Neural progenitor cell (in vitro differentiated cells): Measurements from ENCODE around the gene RNF126. TPM values are rescaled to one million over a fixed set of nuclear protein-coding genes. Genes with fewer than 3 reads are reported as not detected.

ENCODE experiments used
- DNase-seq: peaks from one replicate; pipeline ENCODE4 v3.0.0-alpha.2; 2016; ENCODE audit warnings: low spot score
- H2AFZ ChIP-seq: fragments of 200-600 bp; sonication (generic); replicated peaks from 2 replicates; pipeline ENCODE4 v1.6.1; 2016; ENCODE audit warnings: antibody characterized with exemption
- H3F3A ChIP-seq: fragments of 200-600 bp; sonication (generic); 2 replicates; pipeline ENCODE4 v1.6.1; 2016; ENCODE audit warnings: antibody characterized with exemption, low read depth
- H3K27ac ChIP-seq: fragments of 200-600 bp; sonication (generic); 2 replicates; pipeline ENCODE4 v1.5.1; 2016; ENCODE audit warnings: mild to moderate bottlenecking
- H3K27me3 ChIP-seq: fragments of 200-600 bp; sonication (generic); 2 replicates; pipeline ENCODE4 v1.6.1; 2016; ENCODE audit warnings: mild to moderate bottlenecking, moderate library complexity
- H3K36me3 ChIP-seq: fragments of 200-600 bp; sonication (generic); 2 replicates; pipeline ENCODE4 v1.5.1; 2016
- H3K4me1 ChIP-seq: fragments of 200-600 bp; sonication (generic); 2 replicates; pipeline ENCODE4 v1.6.1; 2016; ENCODE audit warnings: mixed run types
- H3K4me2 ChIP-seq: fragments of 200-600 bp; sonication (generic); 2 replicates; pipeline ENCODE4 v1.6.1; 2016
- H3K4me3 ChIP-seq: fragments of 200-600 bp; sonication (generic); 2 replicates; pipeline ENCODE4 v1.5.1; 2016
- H3K79me2 ChIP-seq: fragments of 200-600 bp; sonication (generic); 2 replicates; pipeline ENCODE4 v1.6.1; 2016; ENCODE audit warnings: low read depth
- H3K9ac ChIP-seq: fragments of 200-600 bp; sonication (generic); 2 replicates; pipeline ENCODE4 v1.6.1; 2016
- H3K9me3 ChIP-seq: fragments of 200-600 bp; sonication (generic); 2 replicates; pipeline ENCODE4 v1.5.1; 2016; ENCODE audit warnings: low read depth
- H4K20me1 ChIP-seq: fragments of 200-600 bp; sonication (generic); 2 replicates; pipeline ENCODE4 v1.6.1; 2016; ENCODE audit warnings: low read depth
- H3K27ac Mint-ChIP-seq: 3 replicates; pipeline ENCODE4 v1.8.0; 2021; ENCODE audit warnings: mixed read lengths
- H3K27me3 Mint-ChIP-seq: 2 replicates; pipeline ENCODE4 v1.8.0; 2022; ENCODE audit warnings: low read depth, mild to moderate bottlenecking, inconsistent platforms, moderate library complexity, mixed read lengths; ENCODE audit not compliant: insufficient read depth
- H3K36me3 Mint-ChIP-seq: 3 replicates; pipeline ENCODE4 v1.8.0; 2021; ENCODE audit warnings: mixed read lengths
- H3K4me1 Mint-ChIP-seq: 3 replicates; pipeline ENCODE4 v1.8.0; 2021; ENCODE audit warnings: mixed read lengths
- H3K4me3 Mint-ChIP-seq: 3 replicates; pipeline ENCODE4 v1.8.0; 2021; ENCODE audit warnings: mild to moderate bottlenecking, moderate library complexity, mixed read lengths
- H3K9me3 Mint-ChIP-seq: 3 replicates; pipeline ENCODE4 v1.8.0; 2020; ENCODE audit warnings: mixed read lengths
- EZH2 ChIP-seq: fragments of 200-600 bp; sonication (generic); IDR thresholded peaks from 2 replicates; pipeline ENCODE4 v1.6.1; 2017; ENCODE audit warnings: antibody characterized with exemption, mild to moderate bottlenecking, moderate library complexity
- EZH2phosphoT487 ChIP-seq: fragments of 200-600 bp; sonication (generic); IDR thresholded peaks from 2 replicates; pipeline ENCODE4 v1.6.1; 2017; ENCODE audit warnings: antibody characterized with exemption
- total RNA-seq: library from RNA; depleted of rRNA; stranded (reverse); fragments of >200 nt; gene quantifications from 2 replicates; pipeline ENCODE4 v1.2.3, GENCODE V29; 2015; ENCODE audit warnings: low replicate concordance
- TF ChIP-seq, protein P1 (sequence below): fragments of 200-600 bp; sonication (generic); IDR thresholded peaks from 2 replicates; pipeline ENCODE4 v1.5.1; 2017; ENCODE audit warnings: antibody characterized with exemption, mild to moderate bottlenecking

Gene RNF126
- total RNA-seq, 1 donor from 2014 or later = 9.7 TPM

DNA sequence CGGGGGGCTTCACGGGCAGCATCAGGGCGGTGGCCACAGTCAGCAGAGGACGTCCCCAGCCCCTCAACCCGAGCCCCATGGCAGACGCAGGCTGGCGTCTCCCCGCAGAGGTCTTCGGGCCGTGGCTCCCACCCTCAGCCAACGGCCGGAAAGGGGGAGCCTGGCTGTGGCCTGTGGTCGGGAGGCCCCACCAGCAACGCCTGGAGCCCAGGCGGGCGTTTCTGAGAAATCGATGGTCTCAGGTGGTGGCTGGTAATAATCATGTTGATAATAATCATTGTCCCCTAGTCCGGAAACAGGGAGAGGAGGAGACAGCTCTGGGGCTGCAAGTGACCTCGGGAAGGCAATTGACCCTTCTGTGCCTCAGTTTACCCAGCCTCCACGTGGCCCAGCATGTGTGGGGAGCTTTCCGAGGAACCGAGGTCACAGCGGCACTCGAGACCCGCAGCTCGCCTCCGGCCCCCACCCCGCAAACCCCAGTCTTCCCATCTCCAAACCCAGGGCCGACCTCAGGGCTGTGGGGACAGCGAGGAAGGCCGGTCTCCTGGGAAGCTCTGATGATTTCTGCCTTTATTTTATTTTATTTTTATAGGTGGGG, 32.4 kb upstream of the RNF126 start, which contains the start of gene PRSS57:
Gene PRSS57, minus strand, starts transcription at position 101 of the 598 bp plus-strand sequence. Its CDS starts 22 bp downstream, at position 79.
- Histone ChIP-seq H3K27ac (no peak within 1 kb of the TSS), H3F3A (no peaks in the 10 kb centered on the region), H3K79me2 (no peaks in the 10 kb centered on the region), H3K9ac (no peak within 1 kb of the TSS), H3K9me3 (no peaks in the 10 kb centered on the region), H3K4me2 (no peak within 1 kb of the TSS), H2AFZ (no peak within 1 kb of the TSS), H4K20me1 (no peaks in the 10 kb centered on the region), H3K27me3 (no peaks in the 10 kb centered on the region), H3K4me1 (no peaks in the 10 kb centered on the region), H3K36me3 (no peaks in the 10 kb centered on the region), H3K4me3 (no peak within 1 kb of the TSS)
- no peak for DNase-seq
- peaks cover 7% of the 10 kb centered on the region for H3K27me3 Mint-ChIP-seq
- no peaks in the 10 kb centered on the region for H3K9me3 Mint-ChIP-seq
- H3K27ac Mint-ChIP-seq = no peak within 1 kb of the TSS
- H3K4me1 Mint-ChIP-seq = no peaks in the 10 kb centered on the region
- H3K36me3 Mint-ChIP-seq = no peaks in the 10 kb centered on the region
- no peak within 1 kb of the TSS for H3K4me3 Mint-ChIP-seq
- TF ChIP-seq EZH2phosphoT487 = no peak
- no peak for TF ChIP-seq EZH2
- TF ChIP-seq, protein P1, sequence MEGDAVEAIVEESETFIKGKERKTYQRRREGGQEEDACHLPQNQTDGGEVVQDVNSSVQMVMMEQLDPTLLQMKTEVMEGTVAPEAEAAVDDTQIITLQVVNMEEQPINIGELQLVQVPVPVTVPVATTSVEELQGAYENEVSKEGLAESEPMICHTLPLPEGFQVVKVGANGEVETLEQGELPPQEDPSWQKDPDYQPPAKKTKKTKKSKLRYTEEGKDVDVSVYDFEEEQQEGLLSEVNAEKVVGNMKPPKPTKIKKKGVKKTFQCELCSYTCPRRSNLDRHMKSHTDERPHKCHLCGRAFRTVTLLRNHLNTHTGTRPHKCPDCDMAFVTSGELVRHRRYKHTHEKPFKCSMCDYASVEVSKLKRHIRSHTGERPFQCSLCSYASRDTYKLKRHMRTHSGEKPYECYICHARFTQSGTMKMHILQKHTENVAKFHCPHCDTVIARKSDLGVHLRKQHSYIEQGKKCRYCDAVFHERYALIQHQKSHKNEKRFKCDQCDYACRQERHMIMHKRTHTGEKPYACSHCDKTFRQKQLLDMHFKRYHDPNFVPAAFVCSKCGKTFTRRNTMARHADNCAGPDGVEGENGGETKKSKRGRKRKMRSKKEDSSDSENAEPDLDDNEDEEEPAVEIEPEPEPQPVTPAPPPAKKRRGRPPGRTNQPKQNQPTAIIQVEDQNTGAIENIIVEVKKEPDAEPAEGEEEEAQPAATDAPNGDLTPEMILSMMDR = no peak

DNA sequence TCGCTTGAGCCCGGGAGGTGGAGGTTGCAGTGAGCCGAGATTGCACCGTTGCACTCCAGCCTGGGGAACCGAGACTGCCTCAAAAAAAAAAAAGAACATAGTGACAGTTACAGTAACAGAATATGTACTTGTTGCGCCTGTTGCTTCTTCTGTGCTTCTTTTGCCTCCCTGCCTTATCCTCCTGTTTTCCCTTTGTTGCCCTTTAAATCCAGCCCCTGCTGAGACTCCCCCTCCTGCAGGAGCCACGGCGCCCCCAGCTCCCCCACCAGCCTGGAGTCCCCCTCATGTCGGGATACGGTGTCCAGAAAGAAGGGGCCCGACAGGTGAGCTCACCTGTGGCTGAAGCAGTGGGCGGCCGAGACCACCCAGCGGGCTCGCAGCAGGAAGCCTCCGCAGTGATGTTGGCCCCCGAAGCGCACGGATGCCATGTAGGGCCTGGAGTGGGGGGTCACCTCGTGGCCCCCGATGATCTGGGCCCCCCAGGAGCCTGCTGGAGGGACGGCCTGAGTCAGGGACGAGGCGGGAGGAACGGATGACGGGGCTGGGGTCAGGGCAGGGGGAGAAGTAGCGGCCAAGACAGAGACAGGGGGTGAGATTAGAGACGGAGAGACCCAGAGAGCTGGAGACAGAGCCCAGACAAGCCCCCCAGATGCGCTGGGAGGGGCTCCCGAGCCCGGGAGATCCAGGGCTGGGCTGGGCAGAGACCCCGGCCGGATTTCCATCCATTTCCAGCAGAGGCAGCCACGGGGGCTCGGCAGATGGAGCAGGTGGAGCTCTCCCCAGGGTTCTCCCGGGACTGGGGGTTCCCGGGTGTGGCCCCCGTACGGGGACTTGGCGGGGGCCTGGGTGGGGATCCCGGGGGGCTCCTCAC, 31.7 kb upstream of the RNF126 start:
- Mint-ChIP-seq H3K4me3 (no peak overlapping the region), H3K9me3 (no peaks in the 10 kb centered on the region), H3K36me3 (no peaks in the 10 kb centered on the region), H3K27ac (no peak overlapping the region), H3K4me1 (no peaks in the 10 kb centered on the region), H3K27me3 (peaks cover 7% of the 10 kb centered on the region)
- Histone ChIP-seq H3K27ac (no peak overlapping the region), H3K4me2 (no peak overlapping the region), H2AFZ (no peak overlapping the region), H3K9ac (no peak overlapping the region), H3K4me1 (no peaks in the 10 kb centered on the region), H3K9me3 (no peaks in the 10 kb centered on the region), H3K4me3 (no peak overlapping the region), H3K79me2 (no peaks in the 10 kb centered on the region), H3K36me3 (no peaks in the 10 kb centered on the region), H4K20me1 (no peaks in the 10 kb centered on the region), H3K27me3 (no peaks in the 10 kb centered on the region), H3F3A (no peaks in the 10 kb centered on the region)
- TF ChIP-seq EZH2 = no peak
- no peak for TF ChIP-seq EZH2phosphoT487
- TF ChIP-seq, protein P1 = no peak
- no peak for DNase-seq

DNA sequence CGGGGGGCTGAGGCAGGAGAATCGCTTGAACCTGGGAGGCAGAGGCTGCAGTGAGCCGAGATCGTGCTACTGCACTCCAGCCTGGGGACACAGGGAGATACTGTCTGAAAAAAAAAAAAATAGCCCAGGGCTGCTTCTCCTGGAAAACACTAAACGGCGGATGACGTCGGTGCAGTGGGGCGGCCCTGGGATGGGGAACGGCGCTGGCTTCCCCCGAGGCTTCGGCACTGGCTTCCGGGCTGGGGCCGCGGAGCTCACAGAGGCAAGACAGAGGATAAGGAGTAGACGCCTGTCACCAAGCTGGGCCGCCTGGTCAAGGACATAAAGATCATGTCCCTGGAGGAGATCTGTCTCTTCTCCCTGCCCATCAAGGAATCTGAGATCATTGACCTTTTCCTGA, 27.2 kb upstream of the RNF126 start:
- no peaks in the 10 kb centered on the region for H4K20me1 ChIP-seq
- H3K9ac ChIP-seq = no peak overlapping the region
- H3K27ac ChIP-seq = no peak overlapping the region
- no peaks in the 10 kb centered on the region for H3K36me3 ChIP-seq
- no peak overlapping the region for H2AFZ ChIP-seq
- Mint-ChIP-seq H3K9me3 (peaks cover 5% of the 10 kb centered on the region), H3K36me3 (no peaks in the 10 kb centered on the region), H3K27me3 (peaks cover 19% of the 10 kb centered on the region), H3K4me3 (no peak overlapping the region), H3K4me1 (peaks cover 3% of the 10 kb centered on the region), H3K27ac (no peak overlapping the region)
- H3K4me2 ChIP-seq = no peak overlapping the region
- no peak overlapping the region for H3K4me3 ChIP-seq
- no peaks in the 10 kb centered on the region for H3K27me3 ChIP-seq
- H3K4me1 ChIP-seq = no peaks in the 10 kb centered on the region
- no peaks in the 10 kb centered on the region for H3K79me2 ChIP-seq
- DNase-seq = no peak
- TF ChIP-seq EZH2 (no peak), EZH2phosphoT487 (no peak)
- TF ChIP-seq, protein P1 = no peak
- no peaks in the 10 kb centered on the region for H3K9me3 ChIP-seq
- no peaks in the 10 kb centered on the region for H3F3A ChIP-seq
